Stimulated activated naive CD8-positive, alpha-beta T cell treated with anti-CD3 and anti-CD28 coated beads, Interleukin-15, Interleukin-2, amounts not matched to agents 100 ng/mL and 50 ng/mL, for 24 hours (primary cell): ENCODE measurements around the gene CACNG7.
A peak's percentile ranks its signal among the peaks of the same experiment; 100 is the strongest.

Experiments used
- H3K27ac Mint-ChIP-seq: one replicate; pipeline ENCODE4 v1.8.0; 2021; ENCODE audit warnings: mild to moderate bottlenecking, mixed read lengths
- H3K27me3 Mint-ChIP-seq: one replicate; pipeline ENCODE4 v1.8.0; 2021; ENCODE audit warnings: mixed read lengths
- H3K36me3 Mint-ChIP-seq: one replicate; pipeline ENCODE4 v1.8.0; 2021; ENCODE audit warnings: low read depth, mixed read lengths
- H3K4me1 Mint-ChIP-seq: one replicate; pipeline ENCODE4 v1.8.0; 2021; ENCODE audit warnings: low read depth, mixed read lengths
- H3K4me3 Mint-ChIP-seq: one replicate; pipeline ENCODE4 v1.8.0; 2021; ENCODE audit warnings: mild to moderate bottlenecking, mixed read lengths
- H3K9me3 Mint-ChIP-seq: one replicate; pipeline ENCODE4 v1.8.0; 2021; ENCODE audit warnings: mixed read lengths

Gene CACNG7

DNA sequence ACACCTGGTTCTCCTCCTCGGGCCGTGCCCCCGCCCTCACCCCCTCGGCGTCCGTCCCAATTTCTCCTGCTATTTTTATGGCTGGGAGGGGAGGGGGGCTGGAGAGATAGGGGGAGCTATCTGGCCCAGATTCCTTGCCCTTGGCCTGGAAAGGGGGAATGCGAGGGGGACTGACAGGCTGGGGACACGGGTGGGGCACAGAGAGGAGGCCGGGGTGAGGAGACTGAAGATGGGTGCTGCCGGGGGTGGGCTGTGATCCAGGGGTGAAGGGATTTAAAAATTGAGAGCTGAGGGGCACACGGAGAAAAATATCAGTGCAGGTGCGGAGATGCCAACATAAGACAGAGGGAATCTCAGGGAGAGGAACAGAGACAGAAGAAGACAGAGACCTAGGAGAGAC is 24.8 kb upstream of the CACNG7 start:
- Mint-ChIP-seq H3K4me1 (peaks cover 11% of the 10 kb centered on the region), H3K36me3 (no peaks in the 10 kb centered on the region), H3K9me3 (no peaks in the 10 kb centered on the region), H3K27ac (peak overlapping the region; percentile 28), H3K4me3 (no peak overlapping the region), H3K27me3 (peaks cover 23% of the 10 kb centered on the region)

DNA sequence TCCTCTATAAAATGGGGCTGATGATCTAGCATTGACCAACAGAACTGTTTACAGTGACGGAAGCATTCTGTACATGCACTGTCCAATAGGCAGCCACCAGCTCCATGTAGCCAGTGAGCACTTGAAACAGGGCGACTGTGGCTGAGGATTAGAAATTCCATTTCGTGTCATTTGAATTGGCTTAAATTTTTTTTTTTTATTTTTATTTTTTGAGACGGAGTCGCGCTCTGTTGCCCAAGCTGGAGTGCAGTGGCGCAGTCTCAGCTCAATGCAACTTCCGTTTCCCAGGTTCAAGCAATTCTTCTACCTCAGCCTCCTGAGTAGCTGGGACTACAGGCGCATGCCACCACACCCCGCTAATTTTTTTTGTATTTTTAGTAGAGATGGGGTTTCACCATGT is 24.0 kb upstream of the CACNG7 start:
- H3K27me3 Mint-ChIP-seq = peaks cover 23% of the 10 kb centered on the region
- H3K4me1 Mint-ChIP-seq = peaks cover 13% of the 10 kb centered on the region
- no peaks in the 10 kb centered on the region for H3K36me3 Mint-ChIP-seq
- no peak overlapping the region for H3K27ac Mint-ChIP-seq
- H3K9me3 Mint-ChIP-seq = no peaks in the 10 kb centered on the region
- no peak overlapping the region for H3K4me3 Mint-ChIP-seq

DNA sequence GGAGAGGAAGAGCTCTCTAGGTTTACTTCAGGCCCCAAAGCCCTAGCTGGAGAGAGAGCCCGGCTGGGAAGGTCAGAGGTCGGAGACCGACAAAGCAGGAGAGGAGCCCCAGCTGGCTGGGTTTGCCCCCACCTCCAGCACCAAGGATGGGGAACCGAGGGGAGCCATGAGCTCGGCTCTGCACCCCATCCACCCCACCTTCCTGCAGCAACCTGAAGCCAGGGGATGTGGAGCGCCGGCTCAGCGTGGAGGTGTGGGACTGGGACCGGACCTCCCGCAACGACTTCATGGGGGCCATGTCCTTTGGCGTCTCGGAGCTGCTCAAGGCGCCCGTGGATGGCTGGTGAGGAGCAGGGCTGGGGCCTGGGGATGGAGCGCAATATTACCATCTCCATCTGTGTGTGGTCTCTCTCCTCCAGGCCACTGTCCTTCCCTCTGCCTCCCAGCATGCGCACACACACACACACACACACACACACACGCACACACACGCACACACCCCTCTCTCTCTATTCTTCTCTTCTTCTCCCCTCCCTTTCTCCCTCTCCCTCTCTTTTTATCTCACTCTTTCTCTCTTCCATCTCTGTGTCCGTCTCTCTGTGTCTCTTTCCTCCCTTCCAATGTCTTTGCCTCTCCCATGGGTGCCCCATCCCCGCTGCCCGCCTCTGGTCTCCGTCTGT is 16.6 kb upstream of the CACNG7 start:
- H3K27me3 Mint-ChIP-seq = peaks cover 37% of the 10 kb centered on the region
- H3K36me3 Mint-ChIP-seq = no peaks in the 10 kb centered on the region
- peaks cover 4% of the 10 kb centered on the region for H3K4me1 Mint-ChIP-seq
- no peaks in the 10 kb centered on the region for H3K9me3 Mint-ChIP-seq
- H3K4me3 Mint-ChIP-seq = no peak overlapping the region
- H3K27ac Mint-ChIP-seq = no peak overlapping the region

DNA sequence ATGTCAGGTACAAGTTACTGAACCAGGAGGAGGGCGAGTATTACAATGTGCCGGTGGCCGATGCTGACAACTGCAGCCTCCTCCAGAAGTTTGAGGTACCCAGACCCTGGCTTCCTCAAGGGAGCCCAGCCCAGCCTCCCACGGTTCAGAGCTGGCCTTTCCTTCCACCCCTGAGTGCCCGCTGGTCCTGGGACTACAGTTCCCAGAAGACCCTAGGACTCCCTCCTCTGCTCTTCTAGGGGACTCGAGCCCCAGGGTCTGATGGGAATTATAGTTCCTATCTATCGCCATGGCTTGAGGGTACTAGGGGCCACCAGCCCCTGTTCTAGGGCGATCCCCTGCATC is 16.1 kb upstream of the CACNG7 start:
- Mint-ChIP-seq H3K27me3 (peaks cover 43% of the 10 kb centered on the region), H3K4me1 (peaks cover 4% of the 10 kb centered on the region), H3K4me3 (no peak overlapping the region), H3K36me3 (no peaks in the 10 kb centered on the region), H3K9me3 (no peaks in the 10 kb centered on the region), H3K27ac (no peak overlapping the region)

DNA sequence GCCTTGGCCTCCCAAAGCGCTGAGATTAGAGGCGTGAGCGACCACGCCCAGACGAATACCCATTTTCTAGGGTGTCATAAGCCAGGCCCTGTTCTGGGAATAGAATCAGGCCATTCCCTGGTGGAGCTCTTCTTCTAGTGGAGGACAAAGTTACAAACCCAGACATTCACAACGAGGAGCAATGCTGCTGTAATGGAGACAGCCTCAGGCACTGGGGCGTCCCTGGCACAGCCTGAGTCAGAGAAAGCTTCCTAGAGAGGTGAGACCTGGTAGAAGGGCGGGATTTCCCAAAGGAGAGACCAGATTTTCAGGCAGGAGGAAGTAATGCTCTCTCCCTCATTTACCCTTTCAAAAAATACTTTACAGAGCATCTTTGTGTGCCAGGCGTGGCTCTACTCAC is 14.4 kb upstream of the CACNG7 start:
- no peaks in the 10 kb centered on the region for H3K36me3 Mint-ChIP-seq
- no peak overlapping the region for H3K4me3 Mint-ChIP-seq
- H3K27me3 Mint-ChIP-seq = peaks cover 54% of the 10 kb centered on the region
- H3K4me1 Mint-ChIP-seq = peaks cover 4% of the 10 kb centered on the region
- H3K9me3 Mint-ChIP-seq = no peaks in the 10 kb centered on the region
- no peak overlapping the region for H3K27ac Mint-ChIP-seq

DNA sequence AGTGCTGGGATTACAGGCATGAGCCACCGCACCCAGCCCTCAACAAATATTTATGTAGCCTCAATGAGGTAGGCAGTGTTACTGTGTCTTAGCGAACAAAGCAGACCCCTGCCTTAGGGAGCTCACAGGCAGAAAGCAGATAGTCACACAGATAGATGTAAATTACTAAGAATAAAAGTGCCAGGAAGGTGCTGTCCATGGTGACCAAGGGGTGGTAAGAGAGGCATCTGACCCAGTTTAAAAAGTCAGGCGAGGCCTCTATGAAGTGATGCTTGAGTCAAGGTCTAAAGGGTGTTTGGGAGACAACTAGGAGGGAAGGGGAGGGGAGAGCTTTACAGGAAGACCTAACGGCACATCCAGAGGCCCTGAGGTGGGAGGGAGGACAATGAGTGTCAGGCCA is 12.4 kb upstream of the CACNG7 start:
- no peak overlapping the region for H3K27ac Mint-ChIP-seq
- no peaks in the 10 kb centered on the region for H3K36me3 Mint-ChIP-seq
- H3K4me3 Mint-ChIP-seq = no peak overlapping the region
- no peaks in the 10 kb centered on the region for H3K4me1 Mint-ChIP-seq
- H3K9me3 Mint-ChIP-seq = no peaks in the 10 kb centered on the region
- H3K27me3 Mint-ChIP-seq = peaks cover 56% of the 10 kb centered on the region

DNA sequence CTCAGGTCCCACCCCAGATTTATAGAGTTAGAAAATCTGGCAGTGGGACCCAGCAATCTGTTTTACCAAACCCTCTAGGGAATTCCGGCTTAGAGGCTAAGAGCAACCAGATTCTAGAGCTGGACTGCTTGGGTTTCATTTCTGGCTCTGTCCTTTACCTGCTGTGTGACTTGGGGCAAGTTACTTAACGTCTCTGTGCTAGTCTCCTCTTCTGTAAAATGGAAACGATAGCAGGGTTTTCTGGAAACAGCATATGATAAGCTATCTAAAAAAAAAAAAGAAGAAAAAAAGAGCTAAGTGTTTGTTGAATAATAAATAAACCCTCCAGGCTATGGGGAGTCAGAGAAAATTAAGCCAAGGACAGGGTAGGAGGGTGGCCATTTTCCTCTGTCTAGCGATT is 11.6 kb upstream of the CACNG7 start:
- no peaks in the 10 kb centered on the region for H3K4me1 Mint-ChIP-seq
- H3K27me3 Mint-ChIP-seq = peaks cover 53% of the 10 kb centered on the region
- no peak overlapping the region for H3K27ac Mint-ChIP-seq
- H3K36me3 Mint-ChIP-seq = no peaks in the 10 kb centered on the region
- H3K9me3 Mint-ChIP-seq = no peaks in the 10 kb centered on the region
- H3K4me3 Mint-ChIP-seq = no peak overlapping the region

DNA sequence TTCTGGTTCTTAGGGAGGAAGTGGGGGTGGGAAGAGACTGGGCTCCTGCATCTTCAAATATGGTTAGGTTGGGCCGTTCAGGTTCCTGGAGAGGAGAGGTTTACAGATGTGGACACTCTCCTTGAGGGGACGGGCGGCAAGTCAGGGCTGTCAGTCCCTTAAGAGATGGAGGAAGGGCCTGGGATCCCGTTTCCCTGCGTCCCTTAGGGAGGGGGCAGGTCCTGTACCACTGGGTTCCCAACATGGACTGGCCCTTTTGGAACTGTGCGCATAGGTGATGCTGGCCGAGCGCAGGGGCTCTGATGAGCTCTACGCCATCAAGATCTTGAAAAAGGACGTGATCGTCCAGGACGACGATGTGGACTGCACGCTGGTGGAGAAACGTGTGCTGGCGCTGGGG is 10.9 kb upstream of the CACNG7 start:
- peaks cover 55% of the 10 kb centered on the region for H3K27me3 Mint-ChIP-seq
- no peaks in the 10 kb centered on the region for H3K4me1 Mint-ChIP-seq
- no peaks in the 10 kb centered on the region for H3K36me3 Mint-ChIP-seq
- no peak overlapping the region for H3K27ac Mint-ChIP-seq
- no peak overlapping the region for H3K4me3 Mint-ChIP-seq
- H3K9me3 Mint-ChIP-seq = no peaks in the 10 kb centered on the region

DNA sequence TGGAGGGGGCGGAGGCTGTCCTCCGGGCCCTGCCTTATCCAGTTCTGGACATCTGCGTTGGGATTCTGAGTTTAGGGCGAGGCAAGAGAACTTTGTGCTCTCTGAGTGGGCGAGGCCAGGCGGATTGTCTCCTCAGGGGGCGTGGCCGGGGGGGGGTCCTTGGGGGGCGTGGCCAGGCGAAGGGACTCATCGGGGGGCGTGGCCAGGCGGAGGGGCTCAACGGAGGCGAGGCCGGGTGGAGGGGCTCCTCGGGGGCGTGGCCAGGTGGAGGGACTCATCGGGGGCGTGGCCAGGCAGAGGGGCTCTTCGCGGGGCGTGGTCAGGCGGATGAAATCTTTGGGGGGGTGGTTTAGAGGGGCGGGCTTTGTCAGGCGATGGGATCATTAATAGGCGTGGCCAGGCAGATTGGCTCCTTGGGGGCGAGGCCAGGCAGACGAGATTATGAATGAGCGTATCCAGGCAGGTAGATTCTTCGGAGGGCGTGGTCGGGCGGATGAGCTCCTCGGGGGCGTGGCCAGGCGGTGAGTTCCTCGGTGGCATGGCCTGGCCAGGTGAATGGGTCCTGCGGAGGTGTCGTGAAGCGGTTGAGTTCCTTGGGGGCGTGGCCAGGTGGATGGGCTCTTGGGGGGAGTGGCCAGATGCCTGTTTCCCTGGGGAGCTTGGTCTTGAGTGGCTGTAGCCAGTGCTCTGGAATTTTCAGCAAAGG is 10.3 kb upstream of the CACNG7 start:
- no peaks in the 10 kb centered on the region for H3K36me3 Mint-ChIP-seq
- H3K27ac Mint-ChIP-seq = no peak overlapping the region
- H3K27me3 Mint-ChIP-seq = peaks cover 52% of the 10 kb centered on the region
- H3K9me3 Mint-ChIP-seq = no peaks in the 10 kb centered on the region
- H3K4me1 Mint-ChIP-seq = no peaks in the 10 kb centered on the region
- H3K4me3 Mint-ChIP-seq = no peak overlapping the region

DNA sequence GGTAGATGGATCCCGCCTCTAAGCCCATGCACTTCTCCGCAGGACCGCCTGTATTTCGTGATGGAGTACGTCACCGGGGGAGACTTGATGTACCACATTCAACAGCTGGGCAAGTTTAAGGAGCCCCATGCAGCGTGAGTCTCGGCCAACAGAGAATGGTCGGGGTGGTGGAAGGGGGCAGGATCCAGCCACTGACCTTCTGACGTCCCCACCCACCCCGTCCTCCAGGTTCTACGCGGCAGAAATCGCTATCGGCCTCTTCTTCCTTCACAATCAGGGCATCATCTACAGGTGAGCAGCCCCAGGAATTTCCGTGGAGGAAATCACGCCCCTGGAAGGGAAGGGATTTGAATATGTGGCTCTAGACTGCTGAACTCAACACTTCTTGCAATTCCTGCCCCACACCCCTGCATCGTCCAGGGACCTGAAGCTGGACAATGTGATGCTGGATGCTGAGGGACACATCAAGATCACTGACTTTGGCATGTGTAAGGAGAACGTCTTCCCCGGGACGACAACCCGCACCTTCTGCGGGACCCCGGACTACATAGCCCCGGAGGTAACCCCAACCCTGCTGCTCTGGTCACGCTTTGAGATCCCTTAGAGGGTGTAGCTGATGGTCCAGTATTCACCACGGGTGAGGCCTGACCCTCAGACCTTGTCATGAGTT is 8.8 kb upstream of the CACNG7 start:
- H3K27me3 Mint-ChIP-seq = peaks cover 59% of the 10 kb centered on the region
- H3K9me3 Mint-ChIP-seq = no peaks in the 10 kb centered on the region
- H3K4me3 Mint-ChIP-seq = no peak overlapping the region
- H3K4me1 Mint-ChIP-seq = no peaks in the 10 kb centered on the region
- no peaks in the 10 kb centered on the region for H3K36me3 Mint-ChIP-seq
- no peak overlapping the region for H3K27ac Mint-ChIP-seq

DNA sequence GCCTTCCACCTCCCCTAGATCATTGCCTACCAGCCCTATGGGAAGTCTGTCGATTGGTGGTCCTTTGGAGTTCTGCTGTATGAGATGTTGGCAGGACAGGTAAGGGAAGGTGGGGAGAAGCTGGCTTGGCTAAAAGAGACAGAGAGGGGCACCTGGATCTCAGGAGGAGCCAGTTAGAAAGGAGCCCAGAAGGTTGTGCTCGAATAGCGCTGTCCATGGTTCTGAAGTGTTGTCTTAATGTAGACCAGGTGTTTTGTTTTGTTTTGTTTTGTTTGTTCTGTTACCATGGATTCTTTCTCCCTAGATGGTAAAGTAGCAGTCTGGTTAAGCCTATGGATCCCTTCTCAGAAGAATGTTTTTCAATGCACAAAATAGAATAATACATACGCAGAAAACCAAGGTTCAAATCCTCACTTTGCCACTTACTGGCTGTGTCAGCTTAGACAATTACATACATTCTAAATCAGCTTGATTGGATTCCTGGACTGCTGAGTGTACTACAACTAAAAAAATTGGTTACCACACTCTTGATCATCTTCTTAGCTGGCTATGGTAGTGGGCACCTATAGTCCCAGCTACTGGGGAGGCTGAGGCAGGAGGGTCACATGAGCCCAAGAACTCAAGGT is 5.9 kb upstream of the CACNG7 start:
- H3K27me3 Mint-ChIP-seq = peaks cover 66% of the 10 kb centered on the region
- H3K9me3 Mint-ChIP-seq = no peaks in the 10 kb centered on the region
- peaks cover 8% of the 10 kb centered on the region for H3K4me1 Mint-ChIP-seq
- no peak overlapping the region for H3K27ac Mint-ChIP-seq
- no peak overlapping the region for H3K4me3 Mint-ChIP-seq
- H3K36me3 Mint-ChIP-seq = no peaks in the 10 kb centered on the region

DNA sequence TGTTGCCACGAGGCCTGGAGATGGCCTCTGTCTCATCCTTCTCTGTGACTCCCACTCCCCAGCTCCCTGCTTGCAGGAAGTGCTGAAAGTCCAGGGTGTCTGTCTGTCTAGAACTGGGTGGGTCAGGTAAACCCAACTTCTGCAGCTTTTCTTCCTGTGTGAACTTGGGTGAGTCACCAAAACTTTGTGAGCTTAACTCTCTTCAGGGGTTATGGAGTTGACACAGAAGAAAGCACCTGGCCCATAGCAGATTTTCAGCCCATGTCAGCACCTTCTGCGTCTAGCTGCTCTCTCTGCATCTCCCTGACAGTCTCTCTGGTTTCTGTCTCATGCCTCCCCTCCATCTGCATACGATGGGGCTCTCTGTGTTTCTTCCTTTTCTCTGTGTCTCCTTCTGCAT is 4.2 kb upstream of the CACNG7 start:
- Mint-ChIP-seq H3K27ac (no peak overlapping the region), H3K36me3 (no peaks in the 10 kb centered on the region), H3K4me1 (peaks cover 15% of the 10 kb centered on the region), H3K9me3 (no peaks in the 10 kb centered on the region), H3K4me3 (no peak overlapping the region), H3K27me3 (peaks cover 69% of the 10 kb centered on the region)

DNA sequence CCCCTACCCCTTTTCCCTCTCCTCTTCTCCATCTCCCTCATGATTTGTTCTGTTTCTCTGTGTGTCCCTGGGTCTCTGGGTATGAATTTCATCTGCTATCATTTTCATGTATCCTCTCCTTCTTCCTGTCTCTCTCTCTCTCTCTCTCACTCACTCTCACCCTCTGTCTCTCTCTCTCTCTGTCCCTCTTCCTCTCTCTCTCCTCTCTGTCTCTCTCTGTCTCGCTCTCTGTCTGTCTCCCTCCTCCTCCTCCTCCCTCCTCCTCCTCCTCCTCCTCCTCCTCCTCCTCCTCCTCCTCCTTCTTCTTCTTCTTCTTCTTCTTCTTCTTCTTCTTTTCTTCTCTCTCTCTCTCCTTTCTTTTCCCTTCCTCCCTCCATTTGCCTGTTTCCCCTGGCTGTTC is 3.3 kb upstream of the CACNG7 start:
- Mint-ChIP-seq H3K36me3 (no peaks in the 10 kb centered on the region), H3K4me1 (peaks cover 15% of the 10 kb centered on the region), H3K9me3 (no peaks in the 10 kb centered on the region), H3K27me3 (peaks cover 73% of the 10 kb centered on the region), H3K27ac (no peak overlapping the region), H3K4me3 (no peak overlapping the region)

DNA sequence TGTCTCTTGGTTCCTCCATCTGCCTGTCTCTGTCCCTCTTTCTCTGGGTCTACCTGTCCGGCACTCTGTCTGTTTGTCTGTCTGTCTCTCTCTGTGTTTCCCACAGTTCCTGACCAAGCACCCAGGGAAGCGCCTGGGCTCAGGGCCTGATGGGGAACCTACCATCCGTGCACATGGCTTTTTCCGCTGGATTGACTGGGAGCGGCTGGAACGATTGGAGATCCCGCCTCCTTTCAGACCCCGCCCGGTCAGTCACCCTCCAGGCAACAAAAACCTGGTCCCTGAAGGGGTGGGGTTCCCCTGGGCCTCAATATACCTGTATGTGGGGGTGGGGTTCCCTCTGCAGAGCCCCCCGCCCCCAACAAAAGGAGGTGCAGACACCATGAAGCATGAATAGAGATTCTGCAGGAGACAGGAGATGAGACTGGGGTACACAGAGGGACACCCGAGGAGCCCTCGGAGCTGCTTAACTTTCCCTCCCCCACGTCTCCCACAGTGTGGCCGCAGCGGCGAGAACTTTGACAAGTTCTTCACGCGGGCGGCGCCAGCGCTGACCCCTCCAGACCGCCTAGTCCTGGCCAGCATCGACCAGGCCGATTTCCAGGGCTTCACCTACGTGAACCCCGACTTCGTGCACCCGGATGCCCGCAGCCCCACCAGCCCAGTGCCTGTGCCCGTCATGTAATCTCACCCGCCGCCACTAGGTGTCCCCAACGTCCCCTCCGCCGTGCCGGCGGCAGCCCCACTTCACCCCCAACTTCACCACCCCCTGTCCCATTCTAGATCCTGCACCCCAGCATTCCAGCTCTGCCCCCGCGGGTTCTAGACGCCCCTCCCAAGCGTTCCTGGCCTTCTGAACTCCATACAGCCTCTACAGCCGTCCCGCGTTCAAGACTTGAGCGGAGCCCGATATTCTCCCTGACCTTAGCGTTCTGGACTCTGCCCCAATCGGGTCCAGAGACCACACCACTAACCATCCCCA is 2.6 kb upstream of the CACNG7 start:
- Mint-ChIP-seq H3K9me3 (no peaks in the 10 kb centered on the region), H3K36me3 (no peaks in the 10 kb centered on the region), H3K4me3 (no peak overlapping the region), H3K4me1 (peaks cover 15% of the 10 kb centered on the region), H3K27me3 (peaks cover 75% of the 10 kb centered on the region), H3K27ac (no peak overlapping the region)
